ENCODE results near the gene RPS24. TPM values are rescaled to one million over a fixed set of nuclear protein-coding genes. Genes with fewer than 3 reads are reported as not detected.

RPS24 gene
- total RNA-seq = 1,789 and 2,297 TPM in 2 replicates

DNA sequence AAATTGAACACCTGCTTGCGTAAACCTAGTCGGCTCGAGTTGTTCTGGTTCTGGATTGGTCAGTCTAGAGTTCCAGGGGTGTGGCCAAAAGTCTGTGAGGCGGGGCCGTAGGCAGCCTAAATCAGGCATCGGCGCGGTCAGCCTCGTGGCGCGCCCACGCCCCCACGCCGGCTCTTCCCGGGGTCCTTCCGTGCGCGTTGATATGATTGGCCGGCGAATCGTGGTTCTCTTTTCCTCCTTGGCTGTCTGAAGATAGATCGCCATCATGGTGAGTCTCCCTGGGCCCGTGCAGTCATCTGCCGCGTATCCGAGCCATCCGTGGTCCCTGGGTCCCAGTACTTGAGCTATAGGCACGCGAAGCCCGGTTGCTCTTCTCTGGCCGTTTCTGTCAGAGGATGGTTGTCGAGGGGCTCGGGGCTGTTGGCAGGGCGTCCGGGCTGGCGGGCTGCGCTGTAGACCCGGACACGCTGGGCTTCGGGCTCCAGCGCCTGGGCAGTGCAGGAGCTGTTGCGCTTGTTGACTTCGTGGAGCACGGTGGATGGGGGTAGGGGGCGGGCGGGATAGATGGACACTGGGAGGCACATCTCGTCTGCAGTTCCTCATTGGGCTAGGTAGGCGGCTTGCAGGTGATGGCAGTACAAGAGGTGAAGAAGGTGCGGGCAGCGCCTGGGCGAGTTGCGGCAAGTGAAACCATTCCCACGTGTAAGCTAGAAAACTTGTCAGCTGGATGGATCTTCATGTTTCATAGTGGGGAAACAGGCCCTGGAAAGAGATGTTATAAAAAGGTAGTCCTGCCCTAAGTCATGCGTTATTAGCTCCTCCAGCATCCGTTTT, at the start of gene RPS24:
Gene RPS24, plus strand, starts transcription at position 227 of the 834 bp plus-strand sequence. Its CDS starts 39 bp downstream, at position 266.

DNA sequence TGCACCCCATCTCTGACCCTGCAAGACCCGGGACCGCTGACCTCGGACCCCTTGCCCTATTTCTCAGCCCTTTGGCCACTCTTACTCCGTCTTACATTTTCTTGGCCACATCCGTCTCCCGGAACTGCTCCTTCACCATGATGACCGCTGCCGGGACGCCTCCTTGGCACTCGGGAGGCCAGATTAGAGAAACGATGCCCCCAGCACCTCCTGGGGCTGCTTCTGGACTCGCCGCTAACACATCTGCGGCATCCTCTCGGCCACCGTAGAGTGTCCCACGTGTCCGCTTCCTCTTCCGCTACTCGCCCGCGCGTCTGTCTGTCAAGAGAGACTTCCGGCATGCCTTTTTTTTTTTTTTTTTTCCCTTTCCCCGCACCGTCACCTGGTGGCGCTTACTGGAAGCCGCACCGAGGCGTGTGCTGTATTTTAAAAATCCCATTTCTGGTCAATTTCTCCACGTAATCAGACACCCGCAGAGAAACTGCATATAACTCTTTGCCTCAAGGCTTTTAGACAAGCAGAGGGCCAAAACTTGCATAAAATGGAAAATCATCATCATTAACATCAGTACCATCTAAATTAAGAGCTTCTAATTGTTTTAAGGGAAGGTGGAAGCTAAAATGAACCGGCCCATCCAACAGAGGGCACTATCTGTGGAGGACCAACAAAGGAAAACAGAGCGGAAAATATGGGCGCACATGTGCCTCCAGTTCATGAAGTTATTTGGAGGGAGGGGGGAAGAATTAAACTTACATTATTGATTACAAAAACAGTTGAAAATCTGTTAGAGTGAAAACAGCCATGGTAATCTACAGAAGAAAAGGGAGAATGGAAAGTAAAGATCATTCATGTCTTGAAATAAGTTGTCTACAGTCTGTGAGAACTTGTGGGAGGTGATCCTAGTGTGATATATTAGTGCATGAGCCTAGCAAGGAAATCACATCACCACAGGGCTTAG, 4.1 kb upstream of the RPS24 start, which contains the start of gene POLR3A:
Gene POLR3A, minus strand, starts transcription at position 247 of the 958 bp plus-strand sequence. Its CDS starts 108 bp downstream, at position 139.

Other genes starting within 250 kb of the RPS24 start
- 41.1 and 45.2 TPM in 2 replicates for gene DLG5, start 107.1 kb upstream of the RPS24 start, total RNA-seq
- 21.1 and 25.6 TPM in 2 replicates for gene POLR3A, start 4.3 kb upstream of the RPS24 start, total RNA-seq

Measured in uterine smooth muscle cell (primary cell).